GM18909 (cell line): Measurements from ENCODE around the gene KCNN3.
"Not testable (repeated sequence)": the region's sequence is repeated elsewhere in the genome, so short reads cannot be mapped to it uniquely, and the experiment has no call there.

ENCODE experiments used
- ATAC-seq: cut with Tn5 transposase; IDR thresholded peaks from one replicate; pipeline ENCODE4 v1.9.1; 2021; ENCODE audit warnings: mild to moderate bottlenecking; ENCODE audit not compliant: unreplicated experiment, poor library complexity

Gene KCNN3

DNA sequence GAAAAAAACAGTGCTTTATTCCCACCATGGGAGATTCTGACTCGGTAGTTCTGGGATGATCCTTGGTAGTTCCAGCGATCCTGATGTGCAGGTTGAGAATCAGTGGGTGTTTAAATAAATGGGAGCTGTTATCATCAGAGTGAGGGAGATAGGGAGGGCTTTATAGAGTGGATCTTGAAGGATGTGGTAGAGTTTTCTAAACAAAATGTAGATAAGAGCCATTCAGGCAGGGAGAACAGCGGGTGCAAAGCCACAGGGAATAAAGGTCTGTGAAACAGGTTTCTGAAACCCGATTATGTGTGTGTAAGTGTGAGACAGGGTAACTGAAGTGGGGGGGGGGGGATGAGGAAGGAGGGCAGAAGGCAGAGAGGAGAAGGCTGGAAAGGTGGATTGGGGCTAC lies 186.3 kb downstream of the KCNN3 start:
- ATAC-seq: no peak

DNA sequence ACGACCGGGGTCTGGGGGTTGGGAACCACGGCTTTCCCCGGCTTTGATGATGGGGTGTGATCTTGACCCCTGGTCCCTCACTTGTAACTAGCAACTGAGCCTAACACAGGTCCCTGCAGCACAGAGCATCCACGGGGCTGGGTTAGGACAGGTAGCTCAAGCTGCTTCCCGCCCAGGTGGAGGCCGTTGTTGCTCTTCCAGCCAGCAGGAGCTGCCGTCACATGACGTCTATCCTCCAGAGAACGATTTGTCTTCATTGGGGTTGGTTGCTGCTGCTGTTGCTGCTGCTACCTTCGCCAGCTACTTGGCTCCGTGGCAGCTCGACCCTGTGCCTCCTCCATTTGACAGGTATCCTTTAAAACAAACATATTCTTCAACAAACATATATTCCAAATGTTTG lies 187.8 kb downstream of the KCNN3 start:
- ATAC-seq: no peak

DNA sequence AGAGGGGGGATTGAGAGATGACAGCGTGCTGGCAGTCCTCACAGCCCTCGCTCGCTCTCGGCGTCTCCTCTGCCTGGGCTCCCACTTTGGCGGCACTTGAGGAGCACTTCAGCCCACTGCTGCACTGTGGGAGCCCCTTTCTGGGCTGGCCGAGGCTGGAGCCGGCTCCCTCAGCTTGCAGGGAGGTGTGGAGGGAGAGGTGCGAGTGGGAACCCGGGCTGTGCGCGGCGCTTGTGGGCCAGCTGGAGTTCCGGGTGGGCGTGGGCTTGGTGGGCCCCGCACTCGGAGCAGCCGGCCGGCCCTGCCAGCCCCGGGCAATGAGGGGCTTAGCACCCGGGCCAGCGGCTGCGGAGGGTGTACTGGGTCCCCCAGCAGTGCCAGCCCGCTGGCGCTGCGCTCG lies 192.2 kb downstream of the KCNN3 start:
- not testable (repeated sequence) for ATAC-seq

DNA sequence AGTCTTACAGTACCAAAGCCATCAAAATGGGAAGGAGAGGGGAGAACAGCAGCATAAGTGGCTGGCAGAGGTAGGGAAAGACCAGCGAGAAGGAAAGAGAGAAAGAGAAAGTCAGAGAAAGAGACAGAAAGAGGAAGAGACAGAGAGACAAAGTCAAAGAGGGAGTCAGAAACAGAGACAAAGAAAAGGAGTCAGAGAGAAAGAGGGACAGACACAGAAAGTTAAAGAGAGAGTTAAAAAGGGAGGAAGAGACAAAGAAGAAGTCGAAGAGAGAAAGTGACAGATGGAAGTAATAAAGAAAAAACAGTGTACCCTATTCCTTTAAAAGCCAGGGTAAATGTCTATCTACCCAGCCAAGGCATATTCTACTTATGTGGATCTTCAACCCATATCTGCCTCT lies 193.2 kb downstream of the KCNN3 start:
- ATAC-seq: not testable (repeated sequence)

DNA sequence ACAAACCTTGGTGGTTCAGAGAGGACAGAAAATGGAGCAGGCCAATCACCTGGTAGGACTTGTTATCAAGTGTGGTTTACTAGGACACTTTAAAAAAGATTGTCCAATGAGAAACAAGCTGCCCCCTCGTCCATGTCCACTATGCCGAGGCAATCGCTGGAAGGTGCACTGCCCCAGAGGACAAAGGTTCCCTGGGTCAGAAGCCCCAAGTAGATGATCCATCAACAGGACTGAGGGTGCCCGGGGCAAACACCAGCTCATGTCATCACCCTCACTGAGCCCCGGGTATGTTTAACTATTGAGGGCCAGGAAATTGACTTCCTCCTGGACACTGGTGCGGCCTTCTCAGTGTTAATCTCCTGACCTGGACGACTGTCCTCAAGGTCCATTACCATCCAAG lies 195.6 kb downstream of the KCNN3 start:
- not testable (repeated sequence) for ATAC-seq

DNA sequence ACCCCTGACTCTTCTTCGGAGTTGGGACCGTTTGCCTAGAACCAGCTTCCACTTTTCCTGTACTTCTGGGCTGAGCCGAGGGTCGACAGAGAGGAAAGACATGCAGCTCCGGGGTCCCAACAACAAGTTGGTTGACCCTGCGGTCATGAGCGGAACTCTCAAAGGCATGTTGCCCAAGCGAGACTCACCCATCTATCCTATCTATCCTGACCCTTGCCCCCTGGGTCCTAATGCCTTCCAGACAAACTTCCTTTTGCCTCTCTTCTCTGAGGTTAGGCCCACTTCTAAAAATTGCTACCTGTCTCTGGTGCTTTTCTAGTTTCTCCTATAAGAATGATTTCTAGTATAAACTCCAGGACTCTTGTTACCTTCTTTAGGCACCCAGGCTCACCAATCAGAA lies 197.8 kb downstream of the KCNN3 start:
- not testable (repeated sequence) for ATAC-seq

DNA sequence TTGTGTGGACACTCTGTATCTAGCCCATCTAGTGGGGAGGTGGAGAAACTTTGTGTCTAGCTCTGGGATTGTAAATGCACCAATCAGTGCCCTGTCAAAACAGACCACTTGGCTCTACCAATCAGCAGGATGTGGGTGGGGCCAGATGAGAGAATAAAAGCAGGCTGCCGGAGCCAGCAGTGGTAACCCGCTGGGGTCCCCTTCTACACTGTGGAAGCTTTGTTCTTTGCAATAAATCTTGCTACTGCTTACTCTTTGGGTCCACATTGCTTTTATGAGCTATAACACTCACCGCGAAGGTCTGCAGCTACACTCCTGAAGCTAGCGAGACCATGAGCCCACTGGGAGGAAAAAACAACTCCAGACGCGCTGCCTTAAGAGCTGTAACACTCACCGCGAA lies 198.7 kb downstream of the KCNN3 start:
- ATAC-seq: not testable (repeated sequence)

DNA sequence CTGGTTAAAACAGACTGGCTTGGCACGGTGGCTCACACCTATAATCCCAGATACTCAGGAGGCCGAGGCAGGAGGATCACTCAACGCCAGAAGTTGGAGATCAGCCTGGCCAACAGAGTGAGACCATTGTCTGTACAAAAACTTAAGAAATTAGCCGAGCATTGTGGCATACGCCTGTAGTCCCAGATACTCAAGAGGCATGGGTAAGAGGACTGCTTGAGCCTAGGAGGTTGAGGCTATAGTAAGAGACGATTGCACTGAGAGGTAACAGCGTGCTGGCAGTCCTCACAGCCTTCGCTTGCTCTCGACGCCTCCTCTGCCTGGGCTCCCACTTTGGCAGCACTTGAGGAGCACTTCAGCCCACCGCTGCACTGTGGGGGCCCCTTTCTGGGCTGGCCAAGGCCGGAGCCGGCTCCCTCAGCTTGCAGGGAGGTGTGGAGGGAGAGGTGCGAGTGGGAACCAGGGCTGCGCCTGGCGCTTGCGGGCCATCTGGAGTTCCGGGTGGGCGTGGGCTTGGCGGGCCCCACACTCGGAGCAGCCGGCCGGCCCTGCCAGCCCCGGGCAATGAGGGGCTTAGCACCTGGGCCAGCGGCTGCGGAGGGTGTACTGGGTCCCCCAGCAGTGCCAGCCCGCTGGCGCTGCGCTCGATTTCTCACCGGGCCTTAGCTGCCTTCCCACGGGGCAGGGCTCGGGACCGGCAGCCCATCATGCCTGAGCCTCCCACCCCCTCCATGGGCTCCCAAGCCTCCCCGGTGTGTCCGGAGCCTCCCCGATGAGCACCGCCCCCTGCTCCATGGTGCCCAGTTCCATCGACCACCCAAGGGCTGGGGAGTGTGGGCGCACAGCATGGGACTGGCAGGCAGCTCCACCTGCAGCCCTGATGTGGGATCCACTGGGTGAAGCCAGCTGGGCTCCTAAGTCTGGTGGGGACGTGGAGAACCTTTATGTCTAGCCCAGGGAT lies 199.5 kb downstream of the KCNN3 start:
- not testable (repeated sequence) for ATAC-seq

DNA sequence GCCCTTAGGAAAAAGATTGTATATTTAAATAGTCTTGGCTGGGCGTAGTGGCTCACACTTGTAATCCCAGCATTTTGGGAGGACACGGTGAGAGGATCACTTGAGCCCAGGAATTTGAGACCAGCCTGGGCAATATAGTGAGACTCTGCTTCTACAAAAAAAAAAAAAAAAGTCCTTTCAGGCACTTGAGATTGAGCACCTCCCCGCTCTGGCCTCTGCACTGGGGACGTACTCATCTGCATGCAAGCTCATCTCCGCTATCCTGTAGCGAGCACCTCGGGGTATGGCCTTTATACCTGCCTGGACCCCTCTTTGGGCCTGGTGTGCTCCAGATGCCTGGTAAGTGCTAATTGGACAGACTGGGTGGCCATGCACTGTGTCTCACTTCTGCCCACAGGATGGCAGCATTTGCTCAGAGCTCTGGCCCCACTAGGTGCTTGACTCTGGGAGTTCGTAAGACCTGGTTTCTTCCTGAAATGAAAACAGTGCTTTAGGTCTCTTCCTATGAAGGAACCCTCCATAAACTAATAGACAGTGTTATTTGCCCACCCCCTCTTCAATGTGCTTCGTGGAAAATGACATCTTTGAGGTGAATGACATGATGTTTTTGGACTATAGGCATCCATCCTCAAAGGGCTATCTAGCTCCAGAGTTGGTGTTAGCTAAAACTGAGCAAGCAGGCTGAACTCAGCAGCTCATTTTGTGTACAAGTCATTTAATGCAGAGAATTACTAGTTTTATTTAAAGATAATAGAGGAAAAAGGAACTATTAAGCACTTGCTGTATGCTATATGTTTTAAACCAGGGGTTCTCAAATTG lies 200.4 kb downstream of the KCNN3 start:
- ATAC-seq: peak; percentile 54

DNA sequence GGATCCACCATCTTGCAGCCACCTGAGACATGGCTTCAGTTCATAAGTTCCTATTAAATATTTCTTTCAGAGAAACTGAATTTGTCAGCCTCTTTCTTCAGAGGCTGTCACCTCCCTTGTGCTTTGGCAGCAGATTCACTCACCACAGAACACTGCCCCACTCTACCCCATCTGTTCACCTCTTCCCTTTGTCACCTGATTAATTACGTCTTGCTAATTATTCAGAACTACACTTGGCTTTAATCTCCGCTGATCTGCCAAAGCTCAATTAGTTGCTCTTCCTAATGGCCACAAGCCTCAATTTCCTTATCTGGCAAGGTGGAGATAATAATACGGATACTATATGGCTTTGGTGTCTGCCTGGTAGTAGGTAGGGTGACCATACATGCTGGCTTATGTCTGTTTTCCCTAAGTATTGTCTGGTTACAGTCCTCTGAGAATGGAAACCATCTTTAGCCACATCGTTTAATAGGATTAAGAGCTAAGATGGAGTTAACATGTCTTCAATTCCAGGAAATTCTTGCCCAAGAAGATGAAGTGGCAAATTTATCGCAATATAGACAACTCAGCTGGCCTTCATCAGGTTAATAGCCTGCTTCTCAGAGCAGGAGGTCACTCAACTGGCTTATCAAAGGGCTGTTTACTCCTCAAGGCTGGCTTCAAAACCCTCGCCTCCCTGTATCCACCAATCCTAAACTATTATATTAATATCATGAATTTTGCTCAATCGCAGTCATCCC lies 203.9 kb downstream of the KCNN3 start:
- no peak for ATAC-seq

DNA sequence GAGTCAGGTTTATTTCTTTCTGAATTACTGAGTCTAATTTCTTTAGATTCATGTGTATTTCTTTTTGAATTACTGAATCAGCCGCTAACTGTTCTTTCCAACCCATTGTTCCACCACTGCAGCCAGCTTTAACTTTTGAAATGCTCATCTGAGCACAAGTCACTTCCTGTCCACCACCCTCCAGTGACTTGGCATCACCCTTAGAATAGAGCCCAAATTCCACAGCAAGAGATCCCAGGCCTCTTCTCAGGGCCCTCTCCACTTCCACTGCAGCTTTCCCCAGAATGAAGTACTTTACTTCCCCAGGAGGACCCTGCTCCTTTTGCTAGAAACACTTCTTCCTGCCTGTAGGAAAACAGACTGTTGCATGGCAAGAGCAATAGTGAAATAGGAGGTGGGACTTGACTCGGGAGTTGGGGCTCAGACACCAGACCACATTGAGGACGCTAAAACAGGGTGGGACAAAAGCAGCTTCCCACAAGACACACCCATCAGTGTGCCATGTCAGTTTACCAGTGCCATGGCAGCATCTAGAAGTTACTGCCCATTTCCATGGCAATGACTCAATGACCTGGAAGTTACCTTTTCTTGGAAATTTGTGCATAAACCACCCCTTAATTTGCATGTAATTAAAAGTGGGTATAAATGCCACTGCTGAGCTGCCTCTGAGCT lies 205.6 kb downstream of the KCNN3 start:
- ATAC-seq: no peak

DNA sequence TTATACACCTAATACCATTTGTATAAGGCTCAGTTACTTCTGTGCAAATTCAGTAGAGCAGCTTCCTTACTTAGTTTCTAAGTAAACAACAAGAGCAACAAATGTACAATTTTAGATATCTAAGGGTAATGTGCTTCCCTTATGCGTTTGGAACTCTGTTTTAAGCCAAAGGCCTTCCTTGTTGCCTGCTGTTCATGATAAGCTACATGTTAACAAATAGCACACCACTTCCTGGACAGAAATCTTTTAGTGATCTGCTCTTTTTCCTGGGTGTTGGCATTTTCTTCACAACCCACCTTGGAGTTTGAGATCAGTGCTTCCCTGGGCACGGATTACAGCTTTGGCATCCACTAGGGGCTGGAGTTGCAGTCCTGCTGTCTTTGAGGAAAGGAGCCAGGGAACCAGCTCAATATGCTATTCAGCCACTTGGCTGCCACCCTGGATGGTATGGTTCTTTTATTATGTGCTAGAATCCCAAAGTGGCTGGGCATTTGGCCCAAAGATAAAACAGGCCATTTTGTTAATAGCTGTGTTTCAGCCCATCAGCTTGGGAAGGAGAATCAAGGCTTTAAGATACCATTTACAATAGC lies 206.5 kb downstream of the KCNN3 start:
- no peak for ATAC-seq

DNA sequence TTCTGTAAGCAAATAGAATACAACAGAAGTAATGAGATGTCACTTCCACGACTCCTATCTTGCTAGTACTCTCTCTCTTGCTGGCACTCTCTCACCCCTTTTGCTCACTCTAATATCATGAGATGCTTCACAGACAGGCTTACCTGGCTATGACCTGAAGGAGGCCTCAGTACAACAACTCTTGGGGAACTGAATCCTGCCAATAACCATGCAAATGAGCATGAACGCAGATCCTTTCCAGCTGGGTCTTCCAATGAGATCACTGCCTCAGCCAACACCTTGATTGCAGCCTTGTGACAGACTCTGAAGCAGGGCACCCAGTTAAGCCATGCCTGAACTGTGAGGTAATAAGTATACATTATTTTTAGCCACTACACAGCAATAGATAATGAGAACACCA lies 209.0 kb downstream of the KCNN3 start:
- ATAC-seq: no peak

DNA sequence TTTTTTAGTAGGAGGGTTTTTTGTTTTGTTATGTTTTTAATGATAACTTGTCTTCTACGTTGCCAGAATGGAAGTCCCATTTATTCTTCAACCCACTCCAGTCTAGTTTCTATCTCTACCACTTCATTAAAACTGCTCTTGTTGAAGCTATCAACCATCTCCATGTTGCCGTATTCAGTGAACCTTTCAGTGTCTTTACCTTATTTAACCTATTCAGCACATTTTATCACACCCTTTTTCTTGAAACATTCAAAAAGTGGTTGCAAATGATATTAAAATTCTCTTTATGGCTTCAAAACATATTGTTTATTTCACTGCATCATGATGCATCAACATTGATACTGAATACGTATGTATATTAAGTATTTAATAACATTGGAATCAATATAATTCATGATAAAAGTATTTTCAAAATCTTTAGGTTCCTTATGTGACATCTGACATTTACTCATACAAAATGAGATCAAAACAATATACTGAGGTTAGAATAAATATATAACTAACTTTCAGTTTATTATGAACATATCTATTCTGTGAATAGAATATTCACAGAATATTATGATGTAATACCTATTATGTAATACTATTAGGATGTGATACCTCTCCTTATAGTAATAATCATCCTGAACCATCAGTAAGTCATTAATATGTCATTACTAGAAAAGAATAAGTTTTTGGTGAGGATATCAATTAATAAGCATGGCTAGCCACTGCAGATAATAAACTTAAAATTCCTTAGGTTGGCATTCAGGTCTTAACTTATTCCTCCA lies 210.1 kb downstream of the KCNN3 start:
- ATAC-seq: no peak

DNA sequence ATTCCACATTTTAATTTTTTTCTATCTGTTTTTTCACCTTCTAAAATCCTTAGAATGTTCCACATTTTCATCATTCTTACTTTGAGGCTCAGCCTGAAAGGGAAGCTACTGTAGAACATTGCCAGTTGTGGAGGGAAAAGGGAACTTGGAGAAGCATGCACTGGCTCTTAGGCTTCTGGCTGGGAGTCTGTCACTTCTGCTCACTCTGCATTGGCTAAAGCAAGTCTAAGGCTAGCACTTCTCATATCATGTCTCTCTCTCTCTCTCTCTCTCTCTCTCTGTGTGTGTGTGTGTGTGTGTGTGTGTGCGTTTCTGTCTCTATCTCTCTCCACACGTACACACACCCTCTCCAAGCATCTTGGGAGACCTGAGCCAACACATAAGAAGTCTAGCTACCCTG lies 212.5 kb downstream of the KCNN3 start:
- no peak for ATAC-seq

DNA sequence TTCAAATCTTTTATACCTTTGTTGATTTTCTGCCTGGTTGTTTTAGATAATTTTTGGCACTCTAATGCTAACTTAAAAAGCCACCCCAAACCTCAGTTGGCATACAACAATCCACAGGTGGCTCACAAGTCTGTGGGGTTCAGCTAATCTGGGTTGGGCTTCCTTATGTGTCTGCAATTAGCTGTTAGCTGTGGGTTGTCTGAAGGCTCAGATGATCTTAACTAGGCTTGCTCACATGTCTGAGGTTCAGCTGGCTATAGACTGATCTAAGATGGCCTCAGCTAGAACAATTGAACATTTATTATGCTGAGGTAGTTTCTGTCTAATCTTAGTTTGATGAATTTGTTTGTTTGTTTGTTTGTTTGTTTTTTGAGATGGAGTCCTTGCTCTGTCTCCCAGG lies 217.2 kb downstream of the KCNN3 start:
- no peak for ATAC-seq
